ENCODE results near the gene ZNF799.
"Not testable (repeated sequence)": the region's sequence is repeated elsewhere in the genome, so short reads cannot be mapped to it uniquely, and the experiment has no call there.

Gene ZNF799

GRCh38 chr19:12400633-12401502 is at the start of gene ZNF799:
ZNF799 (minus strand) TSS chr19:12401271; CDS start chr19:12401070, 201 bp downstream.
- peak; percentile 82 for DNase-seq (ENCODE audit: low spot score)

GRCh38 chr19:12450844-12451243 is 49.8 kb upstream of the ZNF799 start:
- no peak for DNase-seq (ENCODE audit: low spot score)

GRCh38 chr19:12448808-12449207 is 47.7 kb upstream of the ZNF799 start:
- no peak for DNase-seq (ENCODE audit: low spot score)

GRCh38 chr19:12440541-12441316 is 39.7 kb upstream of the ZNF799 start, which contains the start of gene ZNF443:
ZNF443 (minus strand) TSS chr19:12441021; CDS start chr19:12440914, 107 bp downstream.
- DNase-seq (ENCODE audit: low spot score): peak; percentile 88

- peak; percentile 9 for DNase-seq (ENCODE audit: low spot score)
These were observed 38.8 kb upstream of the ZNF799 start for GRCh38 chr19:12439686-12440540.

GRCh38 chr19:12430726-12431299 is 29.7 kb upstream of the ZNF799 start:
- not testable (repeated sequence) for DNase-seq (ENCODE audit: low spot score)

- DNase-seq (ENCODE audit: low spot score): no peak
These were observed 24.8 kb upstream of the ZNF799 start for GRCh38 chr19:12425888-12426274.

GRCh38 chr19:12425236-12425887 is 24.3 kb upstream of the ZNF799 start:
- no peak for DNase-seq (ENCODE audit: low spot score)

GRCh38 chr19:12417273-12417672 is 16.2 kb upstream of the ZNF799 start:
- DNase-seq (ENCODE audit: low spot score): not testable (repeated sequence)

GRCh38 chr19:12411893-12412292 is 10.8 kb upstream of the ZNF799 start:
- no peak for DNase-seq (ENCODE audit: low spot score)

- DNase-seq (ENCODE audit: low spot score): peak; percentile 19
These were observed 1.0 kb downstream of the ZNF799 start for GRCh38 chr19:12399901-12400632.

GRCh38 chr19:12391148-12391547 is 9.9 kb downstream of the ZNF799 start:
- DNase-seq (ENCODE audit: low spot score): not testable (repeated sequence)

- not testable (repeated sequence) for DNase-seq (ENCODE audit: low spot score)
These were observed 14.7 kb downstream of the ZNF799 start for GRCh38 chr19:12386365-12386764.

GRCh38 chr19:12380444-12380737 is 20.7 kb downstream of the ZNF799 start:
- no peak for DNase-seq (ENCODE audit: low spot score)

- DNase-seq (ENCODE audit: low spot score): no peak
These were observed 21.2 kb downstream of the ZNF799 start for GRCh38 chr19:12379732-12380443.

- DNase-seq (ENCODE audit: low spot score): no peak
These were observed 27.0 kb downstream of the ZNF799 start for GRCh38 chr19:12374026-12374425.

GRCh38 chr19:12365236-12366162 is 35.6 kb downstream of the ZNF799 start, which contains the start of gene ZNF442:
ZNF442 (minus strand) TSS chr19:12365683; CDS start chr19:12363631, 2,052 bp downstream.
- DNase-seq (ENCODE audit: low spot score): peak; percentile 98

- peak; percentile 24 for DNase-seq (ENCODE audit: low spot score)
These were observed 36.5 kb downstream of the ZNF799 start for GRCh38 chr19:12364391-12365235.

Measured in iPS-NIHi11 (cell line).